NCI-H510A (cell line): ENCODE data around the gene XBP1.
"Not testable (repeated sequence)": the region's sequence is repeated elsewhere in the genome, so short reads cannot be mapped to it uniquely, and the experiment has no call there.

Source experiments
- DNase-seq: peaks from one replicate; lab custom pipeline; 2025; lab: John Stamatoyannopoulos, UW

Gene XBP1

DNA sequence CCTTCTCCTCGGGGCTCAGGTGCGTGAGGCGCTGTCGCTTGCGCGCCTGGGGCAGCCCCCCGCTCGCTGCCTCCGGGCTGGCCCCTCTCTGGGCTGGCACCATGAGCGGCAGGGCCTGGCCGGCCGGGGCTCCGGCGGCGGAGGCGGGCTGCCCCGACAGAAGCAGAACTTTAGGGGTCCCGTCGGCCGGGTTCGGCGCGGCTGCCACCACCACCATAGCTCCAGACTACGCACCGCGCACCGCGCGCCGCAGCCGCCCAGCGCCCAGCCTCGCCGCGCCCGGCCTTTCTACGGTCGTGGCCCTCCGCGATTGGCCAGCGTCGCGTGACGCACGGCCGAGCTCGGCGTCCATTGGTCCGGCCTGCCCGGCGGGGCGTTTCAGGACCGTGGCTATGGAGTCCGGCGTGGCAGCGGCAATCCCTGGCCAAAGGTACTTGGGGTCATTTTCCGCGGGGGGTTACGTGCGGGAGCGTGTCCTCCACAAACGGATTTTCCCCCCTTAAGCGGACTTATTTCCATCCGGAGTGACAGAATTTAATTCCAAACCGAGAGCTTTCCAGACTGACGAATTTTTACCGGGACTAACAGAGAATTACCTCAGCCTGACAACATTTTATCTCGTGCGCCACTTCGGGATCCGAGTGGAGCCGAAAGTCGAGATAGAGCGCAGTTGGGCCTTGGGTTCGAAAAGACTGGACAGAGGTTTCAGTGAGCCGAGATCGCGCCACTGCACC, at the start of gene XBP1:
TSS of gene XBP1 (minus strand) at position 262 of the 734 bp plus-strand sequence.
- DNase-seq = peak; percentile 71

DNA sequence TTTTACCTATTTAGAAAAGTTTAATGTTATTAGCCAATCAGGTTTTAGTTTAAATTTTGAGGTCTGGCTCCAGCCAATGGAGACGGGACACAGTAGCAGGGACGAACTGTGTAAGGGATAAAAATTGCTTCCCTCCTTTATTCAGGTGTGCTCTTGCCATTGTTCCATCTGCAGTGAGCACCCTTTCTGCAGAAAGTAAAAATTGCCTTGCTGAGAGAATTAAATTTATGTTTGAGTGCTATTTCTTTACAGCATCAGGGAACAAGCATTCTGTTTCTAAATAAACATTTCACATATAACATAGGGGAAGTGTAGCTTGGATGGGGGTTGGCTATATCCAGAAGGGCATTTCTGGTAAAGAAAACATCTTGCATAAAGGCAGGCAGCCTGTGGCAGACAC, 46.6 kb upstream of the XBP1 start:
- no peak for DNase-seq

DNA sequence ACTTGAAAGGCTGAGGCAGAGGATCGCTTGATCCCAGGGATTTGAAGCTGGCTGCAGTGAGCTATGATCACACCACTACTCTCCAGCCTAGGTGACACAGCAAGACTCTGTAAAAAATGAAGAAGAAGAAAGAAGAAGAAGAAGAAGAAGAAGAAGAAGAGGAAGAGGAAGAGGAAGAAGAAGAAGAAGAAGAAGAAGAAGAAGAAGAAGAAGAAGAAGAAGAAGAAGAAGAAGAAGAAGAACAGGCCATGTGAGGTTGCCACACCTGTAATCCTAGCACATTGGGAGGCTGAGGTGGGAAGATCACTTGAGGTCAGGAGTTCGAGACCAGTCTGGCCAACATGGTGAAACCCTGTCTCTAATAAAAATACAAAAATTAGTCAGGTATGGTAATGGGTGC, 43.9 kb upstream of the XBP1 start:
- DNase-seq = not testable (repeated sequence)

DNA sequence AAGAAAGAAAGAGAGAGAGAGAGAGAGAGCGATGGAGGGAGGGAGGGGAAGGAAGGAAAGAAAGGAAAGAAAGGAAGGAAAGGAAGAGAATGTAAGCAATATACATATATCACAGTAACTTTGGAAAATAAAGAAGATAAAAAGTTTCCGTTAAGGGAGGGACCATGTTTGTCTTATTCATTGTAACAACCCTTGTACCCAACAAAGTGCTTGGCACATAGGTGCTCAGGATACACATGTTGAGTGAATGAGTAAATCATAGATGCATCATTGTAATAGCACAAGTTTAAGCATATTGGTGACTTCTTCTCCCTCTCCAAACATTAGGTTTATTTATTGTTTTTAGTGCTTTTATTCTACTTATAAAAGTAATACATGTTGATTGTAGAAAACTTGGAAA, 43.3 kb upstream of the XBP1 start:
- no peak for DNase-seq

DNA sequence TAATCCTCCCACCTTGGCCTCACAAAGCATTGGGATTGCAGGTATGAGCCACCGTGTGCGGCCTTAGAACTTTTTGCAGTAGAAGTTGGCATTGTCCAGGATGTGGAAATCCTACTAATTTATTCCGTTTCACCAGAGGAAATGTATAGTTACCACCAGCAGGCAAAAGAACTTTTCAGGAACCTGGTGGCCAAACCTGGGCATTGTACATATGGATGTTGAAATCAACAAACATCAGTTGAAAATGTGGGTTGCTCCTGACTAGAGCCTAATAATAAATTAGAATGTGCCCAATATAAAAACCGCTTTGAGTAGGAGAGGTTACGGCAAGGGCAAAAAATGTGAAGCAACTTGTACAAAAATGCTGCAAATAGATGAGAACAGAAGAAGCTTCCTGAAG, 40.7 kb upstream of the XBP1 start:
- DNase-seq = no peak

DNA sequence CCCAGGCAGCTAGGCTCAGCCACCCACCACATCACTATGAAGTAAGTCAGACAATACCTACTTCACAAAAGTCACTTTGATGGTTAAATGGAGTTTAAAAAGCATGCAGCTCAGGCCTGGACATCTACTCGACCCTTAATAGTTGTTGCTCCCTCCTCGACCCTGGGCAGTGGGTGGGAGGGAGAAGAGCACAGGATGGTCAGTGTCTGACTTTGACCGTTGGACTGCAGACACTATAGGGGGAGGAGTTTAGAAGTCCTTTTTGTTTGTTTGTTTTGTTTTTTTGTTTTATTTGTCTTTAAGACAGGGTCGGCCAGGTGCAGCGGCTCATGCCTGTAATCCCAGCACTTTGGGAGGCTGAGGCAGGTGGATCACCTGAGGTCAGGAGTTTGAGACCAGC, 38.6 kb upstream of the XBP1 start:
- no peak for DNase-seq

DNA sequence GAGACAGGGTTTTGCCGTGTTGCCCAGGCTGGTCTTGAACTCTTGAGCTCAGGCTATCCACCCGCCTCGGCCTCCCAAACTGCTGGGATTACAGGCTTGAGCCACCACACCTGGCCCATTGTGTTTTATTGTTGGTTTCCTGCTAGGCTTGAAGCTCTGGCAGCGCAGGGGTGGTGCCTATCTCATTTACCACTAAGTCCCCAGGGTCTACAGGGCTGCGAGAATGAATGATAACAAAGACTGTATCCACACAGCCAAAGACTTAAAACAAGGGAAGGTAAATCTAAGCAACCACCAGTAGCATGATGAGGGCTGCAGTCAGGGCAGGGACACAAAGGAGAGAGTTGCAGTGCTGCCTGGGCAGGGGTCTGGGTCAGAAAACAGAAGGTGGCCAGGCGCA, 37.3 kb upstream of the XBP1 start:
- no peak for DNase-seq

DNA sequence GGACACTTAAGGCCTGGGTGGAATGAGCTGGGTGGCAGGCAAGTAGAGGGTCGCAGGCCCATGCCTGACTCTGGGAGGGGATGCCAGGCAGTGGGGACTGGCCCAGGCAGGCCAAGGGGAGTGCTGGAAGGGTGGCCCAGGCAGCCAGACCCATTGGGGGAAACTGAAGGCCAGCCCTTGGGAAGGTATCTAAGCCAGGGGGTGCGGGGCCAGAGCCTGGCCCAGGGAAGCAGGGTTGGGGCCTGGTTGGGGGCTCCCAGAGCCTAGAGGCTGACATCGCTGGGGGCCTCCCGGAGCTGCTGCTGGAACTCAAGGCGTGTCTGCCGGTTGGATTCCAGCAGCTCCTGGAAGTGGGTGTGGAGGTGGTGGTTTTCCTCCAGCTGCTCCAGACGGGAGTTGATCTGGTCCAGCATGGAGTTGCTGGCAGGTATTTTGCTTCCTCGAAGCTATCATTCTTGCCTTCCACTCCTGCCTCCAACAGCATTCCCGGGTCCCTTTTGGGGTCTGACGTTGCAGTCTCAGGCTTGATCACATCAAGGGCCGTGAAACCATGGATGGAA, 35.3 kb upstream of the XBP1 start:
- no peak for DNase-seq

DNA sequence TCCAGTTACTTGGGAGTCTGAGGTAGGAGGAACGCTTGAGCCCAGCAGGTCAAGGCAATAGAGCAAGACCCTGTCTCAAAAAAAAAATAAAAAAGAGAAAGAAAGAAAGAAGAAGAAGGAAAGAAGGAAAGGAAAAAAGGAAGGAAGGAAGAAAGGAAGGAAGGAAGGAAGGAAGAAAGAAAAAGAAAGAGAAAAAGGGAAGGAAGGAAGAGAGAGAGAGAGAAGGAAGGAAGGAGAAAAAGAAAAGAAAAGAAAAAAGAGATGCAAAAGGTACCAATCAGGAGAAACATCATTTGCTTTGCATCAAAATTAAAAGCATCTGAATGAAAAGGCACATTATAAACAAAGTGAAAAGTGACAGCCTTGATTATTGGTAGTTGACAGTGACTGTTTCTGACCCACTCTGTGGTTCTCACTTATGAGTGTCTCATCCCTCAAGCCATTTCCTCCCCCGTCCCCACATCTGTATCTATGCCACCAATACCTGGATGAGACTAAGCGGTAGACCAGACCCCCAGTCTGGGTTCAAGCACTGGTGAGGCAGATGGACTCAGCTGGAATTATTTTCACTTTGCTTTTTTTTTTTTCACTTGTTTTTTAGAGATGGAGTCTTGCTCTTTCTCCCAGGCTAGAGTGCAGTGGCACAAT, 33.0 kb upstream of the XBP1 start:
- no peak for DNase-seq

DNA sequence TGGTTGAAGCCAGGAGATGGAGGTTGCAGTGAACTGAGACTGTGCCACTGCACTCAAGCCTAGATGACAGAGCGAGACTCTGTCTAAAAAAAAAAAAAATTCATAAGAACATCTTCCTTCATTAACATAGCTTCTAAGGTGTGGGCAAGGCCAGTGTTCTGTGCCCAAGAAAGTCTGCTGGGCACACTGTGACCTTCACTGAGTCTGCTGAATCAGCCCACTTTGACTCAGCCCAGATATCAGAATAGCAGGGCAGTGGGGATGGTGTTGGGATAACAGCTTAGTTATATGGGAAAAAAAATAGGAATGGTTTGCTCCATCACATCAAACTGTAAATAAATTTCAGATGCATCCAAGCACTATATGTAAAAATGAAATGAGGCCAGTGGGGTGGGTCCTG, 32.4 kb upstream of the XBP1 start:
- no peak for DNase-seq

DNA sequence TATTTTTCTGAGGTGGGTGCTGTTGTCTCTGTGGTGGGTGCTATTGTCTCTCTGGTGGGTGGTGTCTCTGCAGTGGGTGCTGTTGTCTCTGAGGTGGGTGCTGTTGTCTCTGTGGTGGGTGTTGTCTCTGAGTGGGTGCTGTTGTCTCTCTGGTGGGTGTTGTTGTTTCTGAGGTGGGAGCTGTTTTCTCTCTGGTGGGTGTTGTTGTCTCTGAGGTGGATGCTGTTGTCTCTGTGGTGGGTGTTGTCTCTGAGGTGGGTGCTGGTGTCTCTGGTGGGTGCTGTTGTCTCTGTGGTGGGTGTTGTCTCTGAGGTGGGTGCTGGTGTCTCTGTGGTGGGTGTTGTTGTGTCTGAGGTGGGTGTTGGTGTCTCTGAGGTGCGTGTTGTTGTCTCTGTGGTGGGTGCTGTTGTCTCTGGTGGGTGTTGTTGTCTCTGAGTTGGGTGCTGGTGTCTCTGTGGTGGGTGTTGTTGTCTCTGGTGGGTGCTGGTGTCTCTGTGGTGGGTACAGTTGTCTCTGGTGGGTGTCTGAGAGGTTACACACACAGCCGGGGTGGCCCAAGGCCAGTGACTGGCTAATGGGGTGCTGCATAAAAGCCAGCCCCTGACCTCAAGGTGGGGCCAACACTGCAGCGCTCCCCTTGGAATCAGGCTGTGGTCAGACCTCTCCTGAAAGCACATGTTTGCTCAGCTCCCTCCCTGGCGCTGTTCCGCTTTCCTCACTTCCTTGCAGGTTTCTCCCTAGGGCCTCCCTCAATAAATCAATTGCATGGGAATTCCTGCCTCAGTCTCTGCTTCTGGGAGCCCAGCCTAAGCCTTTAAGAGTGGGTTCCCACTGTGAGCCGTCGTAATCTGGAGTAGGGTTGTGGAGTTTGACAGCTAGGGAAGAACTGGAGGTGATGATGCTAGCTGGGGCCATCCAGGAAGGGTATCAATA, 31.0 kb upstream of the XBP1 start:
- no peak for DNase-seq

DNA sequence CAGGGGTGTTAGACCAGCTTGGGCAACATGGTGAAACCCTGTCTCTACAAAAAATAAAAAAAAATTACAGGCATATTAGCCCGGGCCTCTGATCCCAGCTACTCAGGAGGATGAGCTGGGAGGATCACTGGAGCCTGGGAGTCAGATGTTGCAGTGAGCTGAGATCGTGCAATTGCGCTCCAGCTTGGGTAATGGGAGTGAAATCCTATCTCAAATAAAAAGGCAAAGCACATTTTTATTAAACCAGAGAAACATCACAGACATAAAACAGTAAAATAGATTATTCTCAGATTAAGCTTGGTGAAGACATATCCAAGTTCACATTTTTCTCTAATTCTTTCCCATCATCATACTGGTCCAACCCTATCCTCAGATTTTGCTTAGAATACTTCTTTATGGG, 30.1 kb upstream of the XBP1 start:
- DNase-seq = no peak

DNA sequence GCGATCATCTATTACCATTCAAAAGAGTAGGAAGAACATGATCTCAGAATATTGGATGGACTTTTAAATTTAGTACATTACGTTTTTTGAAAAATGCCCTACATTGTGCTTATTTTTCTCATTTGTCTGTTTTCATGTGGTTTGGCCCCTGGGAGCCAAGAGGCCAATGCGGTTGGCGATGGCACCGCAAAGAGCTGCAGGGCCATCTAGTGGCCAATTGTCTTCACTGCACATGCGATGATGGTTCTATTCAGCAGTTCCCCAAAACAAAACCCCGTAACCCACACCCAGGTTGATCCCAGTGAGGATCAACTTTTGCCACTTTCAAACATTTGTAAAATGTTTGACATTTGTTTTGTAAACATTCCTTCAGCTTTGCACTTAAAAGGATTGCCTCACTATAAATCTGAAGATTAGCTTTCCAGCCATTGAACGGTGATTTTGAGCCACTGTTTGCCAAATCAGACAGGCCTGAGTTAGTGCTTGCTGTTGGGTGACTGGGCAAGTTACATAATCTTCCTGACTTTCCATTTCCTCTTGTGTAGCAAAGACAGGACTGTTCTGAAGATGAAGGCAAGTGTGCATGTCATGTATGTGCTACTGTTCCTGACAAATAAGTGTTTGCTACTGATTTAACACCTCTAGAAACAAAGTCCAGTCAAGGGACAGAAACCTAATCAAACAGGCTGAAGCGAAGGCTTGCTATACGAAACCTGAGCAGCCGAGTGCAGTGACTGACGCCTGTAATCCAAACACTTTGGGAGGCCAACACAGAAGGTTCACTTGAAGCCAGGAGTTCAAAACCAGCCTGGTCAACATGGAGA, 29.2 kb upstream of the XBP1 start:
- DNase-seq = peak; percentile 12

DNA sequence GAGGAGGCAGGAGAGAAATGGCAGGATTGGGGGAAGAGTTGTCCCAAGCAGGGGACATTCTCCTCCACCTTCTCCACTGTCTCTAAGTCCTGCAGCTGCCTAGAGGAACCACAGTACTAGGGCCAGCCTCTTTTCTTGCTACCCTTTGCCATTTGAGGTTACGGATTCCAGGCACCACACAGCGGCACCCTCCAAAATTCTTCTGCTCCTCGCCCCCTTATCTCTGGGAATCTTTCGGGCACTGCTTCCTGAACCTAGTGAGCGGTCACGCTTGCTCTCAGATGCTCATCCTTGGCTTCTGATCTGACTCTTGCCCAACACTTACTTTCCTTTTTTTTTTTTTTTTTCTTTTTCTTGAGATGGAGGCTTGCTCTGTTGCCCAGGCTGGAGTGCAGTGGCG, 26.6 kb upstream of the XBP1 start:
- no peak for DNase-seq

DNA sequence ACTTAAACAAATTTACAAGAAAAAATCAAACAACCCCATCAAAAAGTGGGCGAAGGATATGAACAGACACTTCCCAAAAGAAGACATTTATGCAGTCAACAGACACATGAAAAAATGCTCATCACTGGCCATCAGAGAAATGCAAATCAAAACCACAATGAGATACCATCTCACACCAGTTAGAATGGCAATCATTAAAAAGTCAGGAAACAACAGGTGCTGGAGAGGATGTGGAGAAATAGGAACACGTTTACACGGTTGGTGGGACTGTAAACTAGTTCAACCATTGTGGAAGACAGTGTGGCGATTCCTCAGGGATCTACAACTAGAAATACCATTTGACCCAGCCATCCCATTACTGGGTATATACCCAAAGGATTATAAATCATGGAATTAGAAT, 26.1 kb upstream of the XBP1 start:
- DNase-seq = not testable (repeated sequence)

DNA sequence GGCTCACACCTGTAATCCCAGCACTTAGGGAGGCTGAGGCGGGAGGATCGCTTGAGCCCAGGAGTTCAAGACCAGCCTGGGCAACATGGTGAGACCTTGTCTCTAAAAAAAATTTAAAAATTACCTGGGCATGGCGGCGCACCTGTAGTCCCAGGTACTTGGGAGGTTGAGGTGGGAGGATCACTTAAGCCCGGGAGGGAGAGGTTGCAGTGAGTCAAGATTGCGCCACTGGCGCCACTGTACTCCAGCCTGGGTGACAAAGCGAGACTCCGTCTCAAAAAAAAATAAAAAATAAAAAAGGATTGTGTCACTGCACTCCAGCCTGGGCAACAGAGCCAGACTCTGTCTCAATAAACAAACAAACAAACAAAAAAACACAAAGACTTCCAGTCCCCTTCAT, 24.1 kb upstream of the XBP1 start:
- DNase-seq = not testable (repeated sequence)

DNA sequence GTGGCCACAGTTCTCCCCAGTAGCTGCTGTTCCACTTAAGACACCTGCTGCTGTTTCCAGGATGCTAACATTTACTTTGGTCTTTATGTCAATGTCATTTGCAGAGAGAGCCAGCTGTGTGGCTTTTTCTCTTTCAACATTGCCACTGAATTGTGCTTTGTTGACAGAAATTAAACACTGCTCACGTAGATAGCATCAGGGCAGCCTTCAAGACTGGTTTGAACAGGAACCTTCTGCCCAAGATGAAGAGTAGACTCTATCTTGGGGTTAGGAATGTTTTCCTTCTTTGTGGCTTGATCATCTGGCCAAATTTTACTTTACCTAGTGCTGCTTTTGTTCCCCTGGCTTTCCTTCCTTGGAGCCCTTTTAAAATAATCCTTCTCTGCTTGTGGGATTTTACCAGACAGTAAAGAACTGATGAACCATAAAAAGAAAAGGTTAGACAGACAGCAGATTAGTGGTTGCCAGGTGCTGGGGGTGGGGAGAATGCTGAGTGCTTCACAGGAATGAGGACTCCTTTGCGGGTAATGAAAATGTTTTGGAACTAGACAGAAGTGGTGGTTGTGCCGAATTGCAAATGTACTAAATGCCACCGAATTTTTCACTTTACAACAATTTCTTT, 22.7 kb upstream of the XBP1 start:
- DNase-seq = peak; percentile 59

DNA sequence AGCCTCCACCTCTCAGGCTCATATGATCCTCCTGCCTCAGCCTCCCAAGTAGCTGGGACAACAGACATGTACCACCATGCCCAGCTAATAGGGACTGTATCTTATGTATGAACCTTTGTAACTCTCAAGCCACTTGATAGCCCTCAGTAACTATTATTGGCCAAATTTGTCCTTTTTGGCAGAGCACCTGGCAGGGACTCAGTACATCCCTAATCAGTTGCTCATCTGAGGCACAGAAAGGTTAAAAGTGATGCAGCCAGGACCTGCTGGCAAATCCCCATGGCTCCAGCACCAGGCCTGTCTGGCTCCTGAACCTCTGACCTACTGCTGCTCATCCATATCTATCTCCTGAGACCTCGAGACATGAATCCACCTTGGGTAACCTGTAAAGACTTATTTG, 21.1 kb upstream of the XBP1 start:
- DNase-seq = no peak

DNA sequence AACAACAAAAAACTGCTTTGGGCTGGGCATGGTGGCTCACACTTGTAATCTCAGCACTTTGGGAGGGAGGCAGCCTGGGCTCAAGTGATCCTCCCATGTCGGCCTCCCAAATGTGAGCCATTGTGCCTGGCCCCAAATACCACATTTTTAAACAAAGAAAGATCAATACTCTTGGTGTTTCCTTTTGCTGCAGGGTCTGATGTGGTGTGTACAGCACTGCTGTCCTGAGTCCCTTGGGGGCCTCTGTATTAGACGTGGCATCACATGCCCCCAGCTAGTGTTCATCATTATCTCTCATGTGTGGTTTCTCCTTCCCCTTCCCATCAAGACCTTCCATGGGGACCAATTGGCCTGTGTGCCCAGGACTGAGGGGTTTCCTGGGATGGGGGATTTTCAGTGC, 20.5 kb upstream of the XBP1 start:
- DNase-seq = no peak

DNA sequence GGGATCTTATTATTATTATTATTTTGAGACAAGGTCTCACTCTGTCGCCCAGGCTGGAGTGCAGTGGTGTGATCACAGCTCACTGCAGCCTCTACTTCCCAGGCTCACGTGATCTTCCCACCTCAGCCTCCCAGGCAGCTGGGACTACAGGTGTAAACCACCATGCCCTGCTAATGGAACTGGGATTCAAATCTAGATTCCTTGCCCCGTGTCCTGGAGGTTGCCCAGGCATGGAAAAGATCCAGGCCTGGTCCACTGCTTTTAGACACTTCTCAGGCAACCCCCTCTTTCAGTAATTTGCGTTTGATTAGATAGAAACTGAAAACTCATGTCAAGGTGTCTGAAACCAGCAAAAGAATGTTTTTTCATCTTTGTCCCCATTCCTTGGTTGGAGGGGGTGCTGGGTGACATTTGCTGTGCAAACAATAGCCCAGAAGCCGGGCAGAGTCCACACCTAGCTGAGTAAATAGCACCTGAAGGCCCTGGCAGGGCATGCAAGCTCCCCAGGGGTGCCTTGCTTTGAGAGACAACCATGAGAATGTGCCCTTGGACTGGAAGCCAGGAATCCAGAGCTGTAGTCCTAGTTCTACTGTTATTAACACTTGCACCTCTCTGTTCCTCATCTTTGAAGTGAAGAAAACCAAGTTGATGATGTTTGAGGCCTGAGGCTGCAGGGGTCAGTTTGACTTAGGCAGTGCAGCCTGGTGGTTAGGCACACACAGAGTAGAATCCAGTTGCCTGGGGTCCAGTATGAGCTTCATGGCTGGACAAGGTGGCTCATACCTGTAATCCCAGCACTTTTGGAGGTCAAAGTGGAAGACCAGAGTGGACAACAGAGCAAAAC, 19.1 kb upstream of the XBP1 start:
- no peak for DNase-seq
